ENCODE measurements around the gene FBXO24. TPM values are rescaled to one million over a fixed set of nuclear protein-coding genes. Genes with fewer than 3 reads are reported as not detected.

The FBXO24 gene
- total RNA-seq, 6 donors from 2014 or later = 0.63 to 4.2 (median 0.77) TPM; not detected in 3

DNA sequence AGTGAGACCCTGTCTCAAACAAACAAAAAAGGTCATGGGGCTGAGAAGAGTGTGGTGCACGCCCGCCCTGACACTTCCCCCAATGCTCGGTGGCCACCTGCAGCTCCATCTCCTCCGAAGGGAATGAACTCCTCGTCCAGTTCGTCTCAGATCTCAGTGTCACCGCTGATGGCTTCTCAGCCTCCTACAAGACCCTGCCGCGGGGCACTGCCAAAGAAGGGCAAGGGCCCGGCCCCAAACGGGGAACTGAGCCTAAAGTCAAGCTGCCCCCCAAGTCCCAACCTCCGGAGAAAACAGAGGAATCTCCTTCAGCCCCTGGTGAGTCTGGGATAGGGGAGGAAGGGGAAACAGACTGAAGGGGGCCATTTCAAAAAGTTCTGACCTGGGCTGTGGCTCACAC is 20.2 kb downstream of the FBXO24 start:
- no peak for TF ChIP-seq POLR2AphosphoS5 (IDR thresholded peaks at IDR 0.05)
- no peak for TF ChIP-seq POLR2A (IDR thresholded peaks at IDR 0.05)
- no peak for TF ChIP-seq EP300 (IDR thresholded peaks at IDR 0.05)
- TF ChIP-seq, protein P1, sequence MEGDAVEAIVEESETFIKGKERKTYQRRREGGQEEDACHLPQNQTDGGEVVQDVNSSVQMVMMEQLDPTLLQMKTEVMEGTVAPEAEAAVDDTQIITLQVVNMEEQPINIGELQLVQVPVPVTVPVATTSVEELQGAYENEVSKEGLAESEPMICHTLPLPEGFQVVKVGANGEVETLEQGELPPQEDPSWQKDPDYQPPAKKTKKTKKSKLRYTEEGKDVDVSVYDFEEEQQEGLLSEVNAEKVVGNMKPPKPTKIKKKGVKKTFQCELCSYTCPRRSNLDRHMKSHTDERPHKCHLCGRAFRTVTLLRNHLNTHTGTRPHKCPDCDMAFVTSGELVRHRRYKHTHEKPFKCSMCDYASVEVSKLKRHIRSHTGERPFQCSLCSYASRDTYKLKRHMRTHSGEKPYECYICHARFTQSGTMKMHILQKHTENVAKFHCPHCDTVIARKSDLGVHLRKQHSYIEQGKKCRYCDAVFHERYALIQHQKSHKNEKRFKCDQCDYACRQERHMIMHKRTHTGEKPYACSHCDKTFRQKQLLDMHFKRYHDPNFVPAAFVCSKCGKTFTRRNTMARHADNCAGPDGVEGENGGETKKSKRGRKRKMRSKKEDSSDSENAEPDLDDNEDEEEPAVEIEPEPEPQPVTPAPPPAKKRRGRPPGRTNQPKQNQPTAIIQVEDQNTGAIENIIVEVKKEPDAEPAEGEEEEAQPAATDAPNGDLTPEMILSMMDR (IDR thresholded peaks at IDR 0.05) = no peak
- ATAC-seq (ENCODE audit: low FRiP score in 2 of 2) = no peak
- H3K4me3 ChIP-seq = no peak overlapping the region
- DNase-seq = no peak
- 89 to 93% methylated on average over 9 to 12 of the region's 12 CpGs for WGBS, 2 donors
- H3K9me3 ChIP-seq = no peaks in the 10 kb centered on the region
- peaks cover 15 to 45% (median 29%) of the 10 kb centered on the region in 4 donors for H3K4me1 ChIP-seq
- no peaks in the 10 kb centered on the region for H3K36me3 ChIP-seq
- H3K27ac ChIP-seq = no peak overlapping the region
- no peaks in the 10 kb centered on the region for H3K27me3 ChIP-seq

DNA sequence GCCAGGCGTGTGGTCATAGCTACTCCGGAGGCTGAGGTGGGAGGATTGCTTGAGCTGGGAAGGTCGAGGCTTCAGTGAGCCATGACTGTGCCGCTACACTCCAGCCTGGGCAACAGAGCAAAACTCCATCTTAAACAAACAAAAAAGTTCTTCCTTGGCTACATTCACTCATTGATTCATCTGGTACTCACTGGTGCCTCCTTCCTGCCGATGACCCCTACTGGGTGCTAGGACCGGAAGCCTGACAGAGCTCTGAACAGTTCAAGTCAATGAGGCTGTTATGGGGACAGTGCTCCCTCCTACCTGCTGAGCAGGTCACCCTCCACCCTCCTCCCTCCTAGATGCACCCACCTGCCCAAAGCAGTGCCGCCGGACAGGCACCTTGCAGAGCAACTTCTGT is 21.0 kb downstream of the FBXO24 start:
- Histone ChIP-seq H3K9me3 (no peaks in the 10 kb centered on the region), H3K4me3 (no peak overlapping the region), H3K27me3 (no peaks in the 10 kb centered on the region), H3K4me1 (peaks cover 15 to 45% (median 29%) of the 10 kb centered on the region in 4 donors), H3K36me3 (no peaks in the 10 kb centered on the region), H3K27ac (no peak overlapping the region)
- WGBS, 2 donors = 84 to 90% methylated on average over 8 of the region's 8 CpGs
- DNase-seq (no peak), ATAC-seq (ENCODE audit: low FRiP score in 2 of 2) (no peak)
- TF ChIP-seq, protein P1 (IDR thresholded peaks at IDR 0.05) = no peak
- TF ChIP-seq EP300 (IDR thresholded peaks at IDR 0.05) (no peak), POLR2A (IDR thresholded peaks at IDR 0.05) (no peak)

DNA sequence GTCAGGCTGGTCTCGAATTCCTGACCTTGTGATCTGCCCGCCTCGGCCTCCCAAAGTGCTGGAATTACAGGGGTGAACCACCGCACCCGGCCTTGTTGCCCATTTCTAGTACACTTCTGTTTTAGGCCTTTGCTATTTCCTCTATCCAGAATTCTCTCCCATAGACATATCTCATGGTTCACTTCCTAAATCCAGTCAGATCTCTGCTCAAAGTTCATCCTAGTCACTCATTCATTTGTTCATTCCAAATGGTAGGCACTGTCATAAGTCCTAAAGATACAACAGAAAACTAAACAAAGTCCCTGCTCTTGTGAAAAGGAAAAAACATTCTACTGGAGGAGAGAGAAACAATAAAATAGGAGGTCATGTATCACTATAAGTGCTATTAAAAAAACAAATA is 23.8 kb downstream of the FBXO24 start:
- H3K4me1 ChIP-seq = peaks cover 16 to 28% (median 18%) of the 10 kb centered on the region in 4 donors
- H3K27ac ChIP-seq = no peak overlapping the region
- no peak overlapping the region for H3K4me3 ChIP-seq
- no peaks in the 10 kb centered on the region for H3K9me3 ChIP-seq
- 83 to 91% methylated on average over 5 of the region's 5 CpGs for WGBS, 2 donors
- ATAC-seq (ENCODE audit: low FRiP score in 2 of 2) (no peak), DNase-seq (no peak)
- H3K27me3 ChIP-seq = no peaks in the 10 kb centered on the region
- H3K36me3 ChIP-seq = peaks cover 0 to 3% (median under 1%) of the 10 kb centered on the region in 4 donors
- TF ChIP-seq EP300 (IDR thresholded peaks at IDR 0.05) = no peak
- no peak for TF ChIP-seq POLR2AphosphoS5 (IDR thresholded peaks at IDR 0.05)
- TF ChIP-seq, protein P1 (IDR thresholded peaks at IDR 0.05) = no peak
- no peak for TF ChIP-seq POLR2A (IDR thresholded peaks at IDR 0.05)

DNA sequence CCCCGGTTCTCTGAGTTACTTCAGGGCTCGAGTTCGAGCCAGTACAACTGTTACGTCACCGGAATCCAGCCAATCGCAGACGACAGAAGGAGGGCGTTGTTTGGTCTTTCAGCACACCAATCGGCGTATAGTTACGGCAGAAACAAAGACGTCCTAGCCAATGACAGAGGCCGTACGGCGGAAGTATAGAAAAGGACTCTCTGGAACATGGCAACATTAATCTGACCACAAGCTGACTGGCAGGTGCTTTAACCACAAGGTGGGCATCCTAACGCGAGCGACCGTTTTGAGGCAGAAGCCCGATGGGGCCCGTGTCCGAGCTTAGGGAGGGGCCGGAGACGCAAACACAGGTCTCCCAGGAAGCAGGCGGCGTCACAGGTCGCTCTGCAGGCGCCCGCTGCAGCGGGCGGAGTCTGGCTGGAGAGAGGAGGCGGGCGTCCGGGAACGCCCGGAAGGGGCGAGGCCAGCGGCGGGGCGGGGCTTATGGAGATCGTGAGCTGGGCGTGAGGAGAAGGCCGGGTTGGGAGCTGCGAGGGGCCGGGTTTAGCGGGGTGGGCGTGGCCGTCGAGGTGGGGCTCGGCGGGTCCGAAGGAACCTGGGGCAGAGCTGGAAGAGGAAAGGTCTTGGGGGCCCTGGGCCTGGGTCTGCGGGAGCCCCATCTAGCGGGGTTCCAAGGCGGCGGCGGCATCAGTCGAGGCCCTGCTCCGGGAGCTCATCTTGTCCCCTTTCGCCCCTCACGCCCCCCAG is 26.0 kb downstream of the FBXO24 start, which contains the start of gene MOSPD3:
TSS of gene MOSPD3 (plus strand) at position 558 of the 747 bp plus-strand sequence. CDS start 252 bp downstream, outside the sequence.
- H3K27ac ChIP-seq = peak within 1 kb of the TSS; percentile 80 to 94 (median 90)
- no peaks in the 10 kb centered on the region for H3K9me3 ChIP-seq
- H3K4me1 ChIP-seq = peaks cover 8 to 17% (median 10%) of the 10 kb centered on the region in 4 donors
- TF ChIP-seq EP300 (IDR thresholded peaks at IDR 0.05) = no peak
- TF ChIP-seq, protein P1 (IDR thresholded peaks at IDR 0.05) = peak in 3 of 6 experiments; percentile 28 to 46 (median 29)
- TF ChIP-seq POLR2AphosphoS5 (IDR thresholded peaks at IDR 0.05) = peak; percentile 85 to 86
- peak; percentile 48 to 93 (median 88) for TF ChIP-seq POLR2A (IDR thresholded peaks at IDR 0.05)
- H3K4me3 ChIP-seq = peak within 1 kb of the TSS; percentile 37 to 82 (median 76)
- 0 to 1% methylated on average over 24 to 59 of the region's 61 CpGs for WGBS, 2 donors
- H3K36me3 ChIP-seq = peaks cover 0 to 6% (median 3%) of the 10 kb centered on the region in 4 donors
- ATAC-seq (ENCODE audit: low FRiP score in 2 of 2) (peak; percentile 98), DNase-seq (peak; percentile 99 to 100)
- H3K27me3 ChIP-seq = no peaks in the 10 kb centered on the region

Measured in upper lobe of left lung (tissue), 6 donors.